GM21390 (cell line): ENCODE results near the gene FTH1.

ENCODE experiments used
- ATAC-seq: cut with Tn5 transposase; IDR thresholded peaks from one replicate; pipeline ENCODE4 v1.9.1; 2021; ENCODE audit not compliant: unreplicated experiment

Gene FTH1

DNA sequence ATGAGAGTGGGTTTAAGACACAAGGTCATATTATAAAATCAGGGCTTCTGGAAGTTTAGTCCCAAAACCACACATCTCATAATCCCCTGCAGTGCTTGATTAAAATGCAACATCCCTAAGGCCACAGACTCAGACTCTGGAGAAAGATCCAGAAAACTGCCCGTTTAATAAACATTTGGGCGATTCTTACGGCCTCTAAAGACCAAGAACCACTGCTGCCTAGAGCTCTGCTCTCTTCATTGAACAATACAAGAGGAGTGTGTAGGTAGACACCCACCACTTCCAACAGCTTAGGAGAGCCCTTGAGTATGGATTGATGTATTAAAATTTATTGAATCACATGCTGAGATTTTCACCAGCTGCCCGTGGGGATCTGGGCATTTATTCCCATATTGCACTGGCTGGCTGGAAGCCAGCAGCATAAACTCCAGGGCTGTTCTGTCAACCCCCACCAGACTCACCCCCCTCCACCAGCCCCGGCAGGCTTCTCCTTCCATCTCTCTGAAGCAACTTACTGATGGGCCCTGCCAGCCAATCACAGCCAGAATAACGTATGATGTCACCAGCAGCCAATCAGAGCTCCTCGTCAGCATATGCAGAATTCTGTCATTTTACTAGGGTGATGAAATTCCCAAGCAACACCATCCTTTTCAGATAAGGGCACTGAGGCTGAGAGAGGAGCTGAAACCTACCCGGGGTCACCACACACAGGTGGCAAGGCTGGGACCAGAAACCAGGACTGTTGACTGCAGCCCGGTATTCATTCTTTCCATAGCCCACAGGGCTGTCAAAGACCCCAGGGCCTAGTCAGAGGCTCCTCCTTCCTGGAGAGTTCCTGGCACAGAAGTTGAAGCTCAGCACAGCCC lies 18.0 kb downstream of the FTH1 start:
- no peak for ATAC-seq

DNA sequence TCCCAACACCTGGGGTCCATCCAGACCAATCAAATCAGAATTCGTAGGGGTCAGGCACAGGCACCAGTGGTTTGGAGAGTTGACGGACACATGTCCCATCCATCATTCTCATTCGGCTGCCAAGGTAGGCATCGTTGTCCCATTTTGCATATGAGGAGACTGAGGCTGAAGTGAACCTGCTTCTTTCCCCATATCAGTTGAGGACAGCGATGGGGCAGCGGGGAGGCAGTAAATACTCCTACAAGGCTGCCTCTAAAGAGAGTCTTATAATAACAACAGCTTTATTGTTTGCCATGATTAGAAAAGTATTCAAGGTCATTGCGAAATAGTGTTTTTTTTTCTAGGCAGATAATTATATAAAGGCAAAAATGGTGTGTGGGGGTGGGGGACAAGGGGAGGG lies 18.9 kb downstream of the FTH1 start:
- ATAC-seq, result no peak

DNA sequence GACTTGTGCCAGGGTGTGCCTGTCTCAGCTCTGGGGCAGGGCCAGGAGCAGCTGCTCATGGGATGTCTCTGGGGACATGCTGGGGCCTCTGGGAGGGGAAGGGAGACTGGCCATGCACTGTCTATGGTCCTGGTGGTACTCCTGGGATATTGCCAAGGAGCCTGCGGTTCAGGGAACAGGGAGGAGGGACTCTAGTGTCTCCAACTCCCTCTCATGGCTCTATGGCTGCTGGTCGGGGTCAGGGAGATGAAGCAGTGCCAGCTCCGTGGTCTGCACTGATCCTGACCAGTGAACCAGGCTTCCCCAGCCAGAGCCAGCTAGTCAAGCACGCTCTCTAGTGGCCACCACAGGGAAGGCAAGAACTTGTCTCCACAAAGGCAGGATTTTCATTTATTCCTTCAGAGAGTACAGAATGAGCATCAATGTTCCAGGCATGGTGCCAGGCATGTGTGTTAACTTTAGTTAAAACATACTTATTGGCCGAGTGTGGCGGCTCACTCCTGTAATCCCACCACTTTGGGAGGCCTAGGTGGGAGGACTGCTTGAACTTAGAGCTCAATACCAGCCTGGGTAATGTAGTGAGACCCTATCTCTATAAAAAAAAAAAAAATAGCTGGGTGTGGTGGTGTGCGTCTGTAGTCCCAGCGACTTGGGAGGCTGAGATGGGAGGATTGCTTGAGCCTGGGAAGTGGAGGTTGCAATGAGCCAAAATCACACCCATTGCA lies 19.8 kb downstream of the FTH1 start:
- ATAC-seq, result peak; percentile 46

DNA sequence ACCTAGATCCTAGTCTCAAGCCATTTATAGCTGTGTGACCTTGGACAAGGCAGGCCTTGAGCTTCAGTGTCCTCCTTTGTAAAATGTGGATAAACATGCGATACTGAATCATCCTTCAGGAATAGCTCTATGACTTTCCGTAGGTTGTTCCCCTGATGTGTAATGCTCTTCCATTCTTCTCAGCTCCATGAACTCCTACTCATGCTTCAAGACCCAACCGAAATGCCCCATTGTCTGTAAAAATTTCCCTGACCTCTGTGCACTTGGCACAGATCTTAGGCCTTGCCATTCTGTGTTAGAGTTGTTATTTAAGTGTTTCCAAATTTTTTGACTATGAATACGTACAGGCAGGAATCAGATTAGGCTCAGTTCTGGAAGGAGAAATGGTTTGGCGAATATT lies 20.5 kb downstream of the FTH1 start:
- ATAC-seq, result no peak

DNA sequence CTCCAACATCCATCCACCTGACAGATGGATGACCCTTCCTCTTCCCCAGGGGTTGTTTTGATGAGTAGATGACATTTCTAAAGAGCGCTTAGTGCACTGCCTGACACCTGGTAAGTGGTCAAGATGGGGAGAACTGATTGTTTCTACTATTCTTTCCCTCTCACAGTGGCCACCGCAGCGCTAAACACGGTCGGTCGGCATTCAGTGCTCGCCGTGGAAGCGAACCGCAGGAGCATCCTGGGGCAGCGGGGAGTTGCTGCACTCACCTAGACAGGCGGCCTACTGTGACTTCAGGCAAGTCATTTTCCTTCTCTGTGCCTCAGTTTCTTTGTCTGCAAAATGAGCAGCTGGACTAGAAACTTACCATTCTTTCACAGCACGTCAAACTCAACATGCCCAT lies 22.2 kb downstream of the FTH1 start:
- no peak for ATAC-seq

DNA sequence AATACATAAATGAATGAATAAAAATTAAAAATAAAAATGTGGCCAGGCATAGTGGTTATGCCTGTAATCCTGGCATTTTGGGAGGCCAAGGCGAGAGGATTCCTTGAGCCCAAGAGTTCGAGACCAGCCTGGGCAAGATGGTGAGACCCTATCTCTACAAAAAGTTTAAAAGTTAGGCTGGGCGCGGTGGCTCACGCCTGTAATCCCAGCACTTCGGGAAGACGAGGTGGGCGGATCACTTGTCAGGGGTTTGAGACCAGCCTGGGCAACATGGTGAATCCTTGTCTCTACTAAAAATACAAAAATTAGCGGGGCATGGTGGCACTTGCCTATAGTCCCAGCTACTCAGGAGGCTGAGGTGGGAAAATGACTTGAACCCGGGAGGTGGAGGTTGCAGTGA lies 27.0 kb downstream of the FTH1 start:
- ATAC-seq, result no peak

DNA sequence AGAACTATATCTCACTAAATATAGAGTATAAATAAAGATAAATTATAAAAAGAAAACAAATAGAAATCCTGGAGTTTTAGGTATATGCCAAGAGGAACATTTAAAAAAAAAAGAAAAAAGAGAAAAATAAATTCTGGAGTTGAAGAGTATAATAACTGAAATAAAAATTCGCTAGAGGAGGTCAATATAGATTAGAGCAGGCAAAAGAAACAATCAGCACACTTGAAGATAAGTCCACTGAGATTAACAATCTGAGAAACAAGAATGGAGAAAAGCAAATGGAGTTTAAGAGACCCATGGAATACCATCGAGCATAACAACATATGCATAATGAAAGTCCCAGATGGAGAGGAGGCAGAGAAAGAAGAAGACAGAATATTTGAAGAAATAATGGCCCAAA lies 31.6 kb downstream of the FTH1 start:
- no peak for ATAC-seq

DNA sequence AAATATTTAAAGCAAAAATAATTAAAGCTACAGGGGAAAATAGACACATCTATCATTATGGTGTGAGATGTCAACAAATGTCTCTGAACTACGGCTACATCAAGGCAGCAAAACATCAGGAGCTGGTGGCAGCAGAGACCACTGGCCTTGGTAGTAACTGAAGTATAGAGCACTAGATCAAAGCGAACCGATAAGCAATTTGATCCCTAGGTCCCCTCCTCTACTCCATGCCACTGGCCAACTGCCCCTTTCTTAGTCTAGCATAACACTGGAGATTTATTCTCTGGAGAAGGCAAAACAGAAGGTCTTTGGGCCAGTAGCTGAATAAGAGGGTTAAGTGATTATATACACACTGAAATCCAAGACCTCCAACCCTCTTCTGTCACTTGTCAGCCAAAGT lies 36.5 kb downstream of the FTH1 start:
- no peak for ATAC-seq

DNA sequence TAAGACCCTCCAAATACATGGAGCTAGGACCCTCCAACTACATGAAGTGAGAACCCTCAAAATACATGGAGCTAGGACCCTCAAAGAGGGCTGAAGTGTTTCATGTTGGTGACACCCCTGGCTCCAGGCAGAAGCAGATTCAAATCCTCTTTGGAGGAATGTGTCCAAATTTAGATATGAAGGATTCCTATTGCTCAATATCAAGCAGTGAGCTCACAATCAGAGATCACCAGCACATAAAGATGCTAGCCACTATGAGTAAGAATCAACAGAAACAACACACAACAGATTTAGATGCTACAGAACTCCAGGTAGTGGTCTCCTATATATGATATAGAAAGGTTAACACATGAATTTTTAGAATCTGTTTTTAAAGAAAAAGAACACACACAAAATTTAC lies 38.8 kb downstream of the FTH1 start:
- no peak for ATAC-seq

DNA sequence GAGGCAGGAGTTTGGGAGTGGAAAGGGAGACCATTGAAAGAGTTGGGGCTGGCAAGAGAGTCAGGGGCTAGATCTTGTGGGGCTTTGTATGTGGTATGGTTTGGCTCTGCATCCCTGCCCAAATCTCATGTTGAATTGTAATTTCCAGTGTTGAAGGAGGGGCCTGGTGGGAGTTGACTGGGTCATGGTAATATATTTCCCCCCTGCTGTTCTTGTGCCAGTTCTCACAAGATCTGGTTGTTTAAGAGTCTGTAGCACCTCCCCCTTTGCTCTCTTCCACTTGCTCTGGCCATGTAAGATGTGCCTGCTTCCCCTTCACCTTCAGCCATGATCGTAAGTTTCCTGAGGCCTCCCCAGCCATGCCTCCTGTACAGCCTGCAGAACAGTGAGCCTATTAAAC lies 39.9 kb downstream of the FTH1 start:
- ATAC-seq, result no peak

DNA sequence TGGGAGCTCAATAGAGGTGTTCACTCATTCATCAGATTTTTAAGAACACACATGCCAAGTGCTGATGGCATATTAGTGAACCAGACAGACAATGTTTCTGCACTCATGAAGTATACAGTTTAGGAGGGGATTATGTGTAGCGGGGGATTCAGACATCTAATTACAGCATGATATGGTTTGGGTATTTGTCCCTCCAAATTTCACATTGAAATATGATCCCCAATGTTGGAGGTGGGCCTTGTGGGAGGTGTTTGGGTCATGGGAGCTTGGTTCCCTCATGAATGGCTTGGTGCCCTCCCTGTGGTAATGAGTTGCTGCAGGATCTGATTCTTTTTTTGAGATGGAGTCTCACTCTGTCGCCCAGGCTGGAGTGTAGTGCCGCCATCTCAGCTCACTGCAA lies 41.2 kb downstream of the FTH1 start:
- no peak for ATAC-seq

DNA sequence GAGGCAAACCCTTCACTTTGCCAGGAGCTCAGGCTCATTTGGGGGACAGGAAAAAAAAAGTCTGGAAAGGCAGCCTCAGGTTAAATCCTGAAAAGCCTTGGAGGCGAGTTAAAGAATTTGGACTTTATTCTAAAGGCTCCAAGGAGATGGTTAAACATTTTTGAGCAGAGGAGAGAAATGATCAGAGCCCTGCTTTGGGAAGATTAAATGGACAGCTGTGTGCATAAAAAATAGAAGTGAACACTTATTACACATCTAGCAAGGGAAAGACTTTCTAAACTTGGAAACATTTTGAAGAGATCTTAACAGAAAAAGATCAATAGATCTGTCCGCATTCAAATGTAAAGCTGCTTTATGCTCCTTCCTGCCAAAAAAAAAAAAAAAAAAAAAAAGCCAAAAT lies 41.7 kb downstream of the FTH1 start:
- no peak for ATAC-seq

DNA sequence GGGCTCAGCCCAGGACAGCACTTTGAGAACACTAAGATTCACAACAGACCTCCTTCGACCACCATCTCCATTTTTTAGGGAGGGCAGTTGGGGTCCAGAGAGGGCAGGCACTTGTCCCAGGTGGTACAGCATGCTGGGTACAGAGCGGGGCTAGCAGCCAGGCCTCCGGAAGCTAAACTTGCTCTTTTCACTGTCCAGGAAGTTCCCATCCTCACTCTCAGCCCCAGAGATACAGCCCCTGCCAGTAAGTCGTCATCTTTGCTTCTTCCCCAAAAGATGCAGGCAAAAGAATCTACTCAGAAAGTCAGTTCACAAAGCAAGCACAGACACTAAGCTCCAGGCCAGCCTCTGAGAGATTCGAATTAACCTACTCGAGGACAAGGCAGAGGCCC lies 43.4 kb downstream of the FTH1 start:
- no peak for ATAC-seq

DNA sequence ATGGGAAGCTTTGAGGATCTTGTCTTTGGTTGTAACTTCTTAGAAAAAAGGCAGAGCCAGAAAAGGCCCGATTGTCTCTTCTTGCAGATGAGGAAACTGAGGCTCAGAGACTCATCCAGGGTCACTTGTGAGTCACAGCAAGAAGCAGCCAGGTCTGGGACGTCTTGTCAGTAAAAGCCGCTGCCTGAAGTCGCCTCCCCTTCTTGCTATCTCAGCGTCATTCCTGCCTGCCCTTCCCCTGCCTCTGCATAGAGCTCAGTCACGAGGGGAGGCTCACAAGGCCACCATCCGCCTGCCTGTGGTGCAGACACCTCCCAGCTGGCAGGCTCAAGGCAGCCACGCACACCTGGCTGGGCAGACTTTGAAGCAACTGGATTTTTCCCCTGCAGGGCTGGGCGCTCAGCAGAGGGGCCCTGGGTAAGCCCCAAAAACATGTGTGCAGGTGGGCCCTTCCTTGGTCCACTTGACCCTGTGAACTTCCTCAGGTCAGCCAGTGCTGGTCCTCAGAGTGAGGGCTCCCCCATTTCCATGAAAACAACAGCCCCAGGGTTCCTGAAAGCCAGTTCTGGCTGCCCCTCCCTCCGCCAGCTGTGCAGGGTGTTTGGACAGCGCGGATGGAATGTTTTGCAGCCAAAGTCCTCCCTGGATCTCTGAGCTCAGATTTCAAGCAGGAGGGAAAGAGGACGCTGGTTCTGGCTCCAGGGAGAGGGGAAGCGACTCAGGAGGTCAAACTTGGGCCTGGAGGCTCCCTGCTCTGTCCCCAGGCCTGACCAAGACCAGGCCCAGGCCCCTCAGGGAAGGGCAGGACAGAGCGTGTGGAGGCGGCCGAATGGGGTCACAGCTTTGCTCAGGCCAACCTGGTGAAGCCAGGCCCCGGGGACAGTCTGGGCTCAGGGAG lies 44.0 kb downstream of the FTH1 start:
- no peak for ATAC-seq

DNA sequence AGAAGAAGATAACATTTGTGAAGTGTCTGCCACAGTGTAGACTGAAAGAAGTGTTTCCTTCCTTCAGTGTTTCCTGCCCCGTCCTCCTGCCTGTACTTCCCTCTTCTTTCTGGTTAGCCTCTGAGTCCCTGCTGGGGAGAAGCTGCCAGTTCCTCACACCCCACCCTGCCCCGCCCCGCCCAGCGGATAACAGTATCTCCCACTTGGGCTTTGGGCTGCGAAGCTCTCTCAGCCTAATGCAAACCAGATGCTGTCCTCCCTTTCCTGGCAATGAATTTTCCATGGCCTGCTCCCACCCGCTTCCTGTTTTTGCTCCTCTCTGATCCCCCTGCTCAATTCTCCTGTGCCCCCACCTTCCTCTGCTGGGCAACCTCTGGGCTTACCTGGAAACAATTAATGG lies 44.9 kb downstream of the FTH1 start:
- ATAC-seq, result no peak

DNA sequence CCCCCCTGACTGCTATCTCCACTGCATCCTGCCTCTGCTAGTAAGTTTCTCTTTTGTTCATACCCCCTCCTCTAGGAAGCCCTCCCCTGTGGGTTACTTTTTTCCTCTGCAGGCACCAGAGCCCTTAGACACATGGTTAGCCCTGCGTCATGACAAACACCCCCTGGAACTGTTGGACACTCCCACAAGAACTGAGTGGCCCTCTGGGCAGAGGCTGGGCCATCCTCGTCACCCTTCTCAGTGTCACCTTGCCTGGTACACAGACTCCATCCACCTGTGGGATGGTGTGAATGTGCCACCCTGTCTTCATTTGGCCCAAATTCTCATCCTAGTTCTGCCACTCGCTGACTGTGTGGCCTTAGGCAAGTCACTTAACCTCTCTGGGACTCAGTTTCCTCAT lies 46.0 kb downstream of the FTH1 start:
- no peak for ATAC-seq

DNA sequence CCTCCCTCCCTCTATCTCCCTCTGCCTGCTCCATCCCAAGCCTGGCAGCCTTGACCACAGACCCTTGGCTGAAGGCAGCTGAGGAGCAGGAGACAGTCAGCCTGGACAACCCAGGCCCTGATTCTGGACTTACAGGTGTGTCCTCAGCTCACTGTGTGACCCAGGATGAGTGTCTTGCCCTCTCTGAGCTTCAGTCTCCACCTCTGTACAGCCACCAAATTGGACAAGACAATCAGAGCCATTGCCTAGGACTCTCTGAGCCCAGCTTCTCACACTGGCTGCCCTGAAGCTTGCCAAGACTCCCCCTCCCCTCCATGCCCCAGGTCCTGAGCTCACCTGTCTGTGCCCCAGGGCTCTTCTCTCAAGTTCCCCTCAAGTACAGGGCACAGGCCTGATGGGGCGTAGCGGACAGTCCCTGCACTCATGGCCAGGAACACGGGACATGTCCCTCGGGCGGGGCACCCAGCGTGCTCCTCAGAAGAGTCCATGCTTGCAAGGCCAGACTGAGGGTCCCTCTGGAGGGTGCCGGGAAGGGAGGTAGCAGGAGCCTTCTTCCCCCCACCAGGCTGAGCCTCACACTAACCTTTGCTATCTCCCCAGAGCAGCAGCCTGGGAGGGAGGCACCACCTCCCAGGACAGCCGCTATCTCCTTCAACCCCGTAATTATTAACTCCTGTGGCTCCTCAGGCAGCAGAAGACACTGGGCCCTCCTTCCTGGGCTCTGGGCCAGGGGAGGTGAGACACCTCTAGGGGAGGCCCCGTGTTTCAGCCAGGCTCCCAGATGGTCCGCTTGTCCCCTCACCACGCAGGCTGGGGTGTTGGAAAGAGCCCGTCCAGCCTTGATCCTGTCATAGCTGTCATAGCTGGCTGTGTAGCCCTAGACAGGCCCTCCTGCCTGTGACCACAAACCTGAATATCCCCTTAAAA lies 47.5 kb downstream of the FTH1 start:
- ATAC-seq, result no peak

DNA sequence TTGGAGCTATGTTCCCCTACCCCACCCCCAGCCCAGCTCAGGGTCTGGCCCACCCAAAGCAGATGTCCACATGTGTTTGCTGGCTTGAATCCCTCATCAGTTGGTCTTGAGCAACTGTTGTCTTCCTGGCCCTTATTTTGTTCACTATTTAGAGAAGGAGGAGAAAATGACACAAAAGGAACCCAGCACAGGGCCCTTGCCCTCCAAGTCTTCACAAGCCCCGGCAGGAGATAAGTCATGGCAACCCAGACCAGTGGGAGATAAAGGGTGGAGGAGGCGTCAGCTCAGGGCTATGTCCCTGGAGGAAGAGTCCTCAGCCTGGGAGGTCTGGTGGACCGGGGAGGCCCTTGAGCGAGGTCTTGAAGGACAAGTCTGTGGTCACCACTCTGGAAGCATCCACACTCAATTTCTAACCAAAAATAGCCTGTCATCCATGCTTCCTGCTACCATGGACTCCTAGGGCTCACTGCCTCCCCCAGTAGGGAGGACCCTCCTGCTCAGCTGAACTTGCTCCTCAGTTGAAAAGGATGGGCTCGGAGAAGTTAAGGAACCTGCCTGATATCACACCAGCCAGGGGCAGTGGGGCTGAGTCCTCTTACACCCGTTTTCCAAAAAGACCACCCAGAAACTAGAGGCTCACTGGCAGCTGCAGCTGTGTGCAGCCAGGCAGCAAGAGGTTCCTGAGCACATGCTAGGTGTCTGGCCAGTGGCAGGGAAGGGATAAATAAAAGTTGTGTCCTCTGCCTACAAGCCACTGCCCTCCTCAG lies 48.3 kb downstream of the FTH1 start:
- ATAC-seq, result no peak

DNA sequence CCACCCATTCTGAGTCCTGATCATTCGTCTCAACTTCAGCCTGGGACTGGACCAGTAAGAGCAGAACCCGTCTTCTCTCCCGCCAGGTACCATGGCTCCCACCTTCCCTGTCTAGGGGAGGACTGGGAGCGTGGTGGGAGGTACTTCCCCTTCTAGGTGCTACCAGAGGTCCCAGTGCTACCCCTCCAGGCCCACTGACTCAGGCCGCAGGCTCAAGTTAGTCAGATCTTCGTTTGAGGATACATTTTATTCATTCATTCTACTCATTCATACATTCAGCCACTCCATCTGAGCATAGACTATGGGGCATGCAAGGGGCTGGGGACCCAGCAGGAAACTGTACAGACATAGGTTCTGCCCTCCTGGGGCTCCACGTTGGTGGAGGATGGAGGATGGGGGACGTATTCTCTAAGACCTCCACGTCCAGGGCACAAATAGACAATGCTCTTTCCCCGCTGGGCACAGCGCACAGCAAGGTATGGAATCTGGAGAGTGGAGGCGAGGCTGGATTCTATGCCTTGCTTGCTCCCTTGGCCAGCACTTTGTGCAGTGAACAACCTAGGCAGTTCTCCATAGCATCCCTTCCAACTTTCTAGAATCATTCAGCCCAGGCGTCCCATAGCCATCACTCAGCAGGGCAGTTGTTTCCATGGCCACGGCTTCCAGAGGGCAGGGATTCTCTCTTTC lies 49.0 kb downstream of the FTH1 start:
- no peak for ATAC-seq
